Measurements from ENCODE around the gene MSLN. TPM values are rescaled to one million over a fixed set of nuclear protein-coding genes. Genes with fewer than 3 reads are reported as not detected.

Gene MSLN
- total and polyA plus RNA-seq, 2 of the 13 experiments (the other 11 are each of a cell fraction or from before 2014, with no cell fraction given), result 2.0 to 2.3 TPM

DNA sequence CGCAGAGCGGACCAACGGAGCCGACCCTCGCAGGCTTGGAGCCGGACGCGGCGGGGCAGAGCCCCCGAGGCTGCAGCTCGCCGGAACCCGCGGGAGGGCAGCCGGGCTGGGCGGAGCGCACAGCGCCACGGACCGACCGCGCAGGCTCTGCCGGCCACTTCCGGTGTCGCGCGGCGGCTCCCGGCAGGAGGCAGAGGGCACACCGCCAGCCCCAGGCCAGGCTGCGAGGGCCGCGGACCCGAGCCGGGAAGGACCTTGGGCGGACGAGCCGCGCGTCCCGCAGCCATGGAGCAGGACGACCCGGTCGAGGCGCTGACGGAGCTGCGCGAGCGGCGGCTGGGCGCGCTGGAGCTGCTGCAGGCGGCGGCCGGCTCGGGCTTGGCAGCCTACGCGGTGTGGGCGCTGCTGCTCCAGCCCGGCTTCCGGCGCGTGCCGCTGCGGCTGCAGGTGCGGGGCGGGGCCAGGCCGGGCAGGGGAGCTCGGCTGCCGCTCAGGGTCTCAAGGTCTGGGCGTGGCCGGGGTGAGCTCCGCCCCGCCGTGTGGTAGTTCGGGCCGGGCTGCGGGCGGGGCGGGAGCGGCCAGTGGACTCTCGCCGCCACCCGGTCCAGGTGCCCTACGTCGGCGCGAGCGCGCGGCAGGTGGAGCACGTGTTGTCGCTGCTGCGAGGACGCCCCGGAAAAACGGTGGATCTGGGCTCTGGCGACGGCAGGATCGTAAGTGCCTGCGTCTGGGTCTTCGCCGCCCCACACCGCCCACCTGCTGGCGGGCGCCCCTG is 39.4 kb upstream of the MSLN start, which contains the start of gene ANTKMT (continued):
- TF ChIP-seq ZSCAN31 (CRISPR knock-in tag; IDR thresholded peaks at IDR 0.05; ENCODE audit: low read depth) (peak; percentile 76), RXRB (CRISPR knock-in tag; IDR thresholded peaks at IDR 0.05; ENCODE audit: borderline replicate concordance) (peak; percentile 32; the same call in 1 of the 2 replicates), ZNF788 (CRISPR knock-in tag; IDR thresholded peaks at IDR 0.05; ENCODE audit: borderline replicate concordance) (0 out of 2 replicates have a peak, but pooled peaks have one; percentile 47), ZNF225 (CRISPR knock-in tag; IDR thresholded peaks at IDR 0.05) (no peak; the same call in 1 of the 2 replicates), NFKB2 (CRISPR knock-in tag; IDR thresholded peaks at IDR 0.05; ENCODE audit: borderline replicate concordance) (peak; percentile 74; the same call in 1 of the 2 replicates), DMAP1 (CRISPR knock-in tag; IDR thresholded peaks at IDR 0.05) (no peak; the same call in 1 of the 2 replicates), TOE1 (CRISPR knock-in tag; IDR thresholded peaks at IDR 0.05) (no peak), NCOA5 (CRISPR knock-in tag; IDR thresholded peaks at IDR 0.05) (no peak), FOXM1 (CRISPR knock-in tag; IDR thresholded peaks at IDR 0.05) (no peak), ETV5 (CRISPR knock-in tag; IDR thresholded peaks at IDR 0.05; ENCODE audit: borderline replicate concordance) (peak; percentile 61; the same call in 1 of the 2 replicates), ZNF264 (CRISPR knock-in tag; IDR thresholded peaks at IDR 0.05) (no peak), REPIN1 (CRISPR knock-in tag; IDR thresholded peaks at IDR 0.05; ENCODE audit: borderline replicate concordance, low read depth) (no peak), ZNF775 (CRISPR knock-in tag; IDR thresholded peaks at IDR 0.05; ENCODE audit: borderline replicate concordance) (no peak), KAT8 (CRISPR knock-in tag; IDR thresholded peaks at IDR 0.05) (peak; percentile 74), JUNB (CRISPR knock-in tag; IDR thresholded peaks at IDR 0.05; ENCODE audit: borderline replicate concordance) (0 out of 2 replicates have a peak, but pooled peaks have one; percentile 49), TBL1XR1 (IDR thresholded peaks at IDR 0.05; ENCODE audit: borderline replicate concordance, low read length, partially characterized antibody) (no peak), HDAC1 (CRISPR knock-in tag; IDR thresholded peaks at IDR 0.05) (peak; percentile 70), ZNF569 (CRISPR knock-in tag; IDR thresholded peaks at IDR 0.05; ENCODE audit: borderline replicate concordance) (no peak), HMG20B (CRISPR knock-in tag; conservative IDR thresholded peaks at IDR 0.05) (no peak), NCOA2 (CRISPR knock-in tag; IDR thresholded peaks at IDR 0.05) (no peak), ZNF557 (CRISPR knock-in tag; IDR thresholded peaks at IDR 0.05) (peak; percentile 69; the same call in 1 of the 2 replicates), FOXC1 (CRISPR knock-in tag; IDR thresholded peaks at IDR 0.05; ENCODE audit: borderline replicate concordance) (peak; percentile 66), RAD21 (CRISPR knock-in tag; IDR thresholded peaks at IDR 0.05) (peak; percentile 41; the same call in 1 of the 2 replicates), SIN3B (IDR thresholded peaks at IDR 0.05; ENCODE audit: low read length) (peak; percentile 78), ZZZ3 (CRISPR knock-in tag; IDR thresholded peaks at IDR 0.05; ENCODE audit: borderline replicate concordance) (0 out of 2 replicates have a peak, but pooled peaks have one; percentile 54), FOXO4 (CRISPR knock-in tag; conservative IDR thresholded peaks at IDR 0.05) (no peak), SMC3 (IDR thresholded peaks at IDR 0.05; ENCODE audit: low read length) (no peak), ZNF720 (CRISPR knock-in tag; IDR thresholded peaks at IDR 0.05) (no peak), GATAD2A (CRISPR knock-in tag; IDR thresholded peaks at IDR 0.05) (no peak), ZNF3 (CRISPR knock-in tag; IDR thresholded peaks at IDR 0.05) (no peak)
- TF ChIP-seq, protein P1, sequence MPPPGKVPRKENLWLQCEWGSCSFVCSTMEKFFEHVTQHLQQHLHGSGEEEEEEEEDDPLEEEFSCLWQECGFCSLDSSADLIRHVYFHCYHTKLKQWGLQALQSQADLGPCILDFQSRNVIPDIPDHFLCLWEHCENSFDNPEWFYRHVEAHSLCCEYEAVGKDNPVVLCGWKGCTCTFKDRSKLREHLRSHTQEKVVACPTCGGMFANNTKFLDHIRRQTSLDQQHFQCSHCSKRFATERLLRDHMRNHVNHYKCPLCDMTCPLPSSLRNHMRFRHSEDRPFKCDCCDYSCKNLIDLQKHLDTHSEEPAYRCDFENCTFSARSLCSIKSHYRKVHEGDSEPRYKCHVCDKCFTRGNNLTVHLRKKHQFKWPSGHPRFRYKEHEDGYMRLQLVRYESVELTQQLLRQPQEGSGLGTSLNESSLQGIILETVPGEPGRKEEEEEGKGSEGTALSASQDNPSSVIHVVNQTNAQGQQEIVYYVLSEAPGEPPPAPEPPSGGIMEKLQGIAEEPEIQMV (CRISPR knock-in tag; IDR thresholded peaks at IDR 0.05; ENCODE audit: low read depth), result peak; percentile 73; the same call in 1 of the 2 replicates

Measured in HepG2 (cell line).